Subcutaneous adipose tissue (tissue), 4 donors: ENCODE measurements around the gene TSEN34. TPM values are rescaled to one million over a fixed set of nuclear protein-coding genes. Genes with fewer than 3 reads are reported as not detected.

ENCODE experiments used
- CTCF ChIP-seq: fragments of 450-650 bp; IDR thresholded peaks from one replicate; pipeline ENCODE4 v1.5.1; 2016; ENCODE audit warnings: low read depth, mild to moderate bottlenecking, control low read depth, antibody characterized with exemption, moderate library complexity
- total RNA-seq, 4 donors: library from RNA; depleted of rRNA; stranded (reverse); fragments of >200 nt; gene quantifications; one replicate each; pipeline ENCODE4 v1.1.0, GENCODE V29; 2016

Gene TSEN34
- total RNA-seq, 4 donors from 2014 or later, result 13.5 to 49.7 (median 42.4) TPM

- TF ChIP-seq CTCF, result no peak
Observed at GRCh38 chr19:54173951-54174834, 16.9 kb upstream of the TSEN34 start.

- TF ChIP-seq CTCF, result no peak
Observed at GRCh38 chr19:54178581-54179261, 12.4 kb upstream of the TSEN34 start.

GRCh38 chr19:54179262-54179852 is 11.8 kb upstream of the TSEN34 start:
- no peak for TF ChIP-seq CTCF

GRCh38 chr19:54179921-54180461 is 11.1 kb upstream of the TSEN34 start:
- no peak for TF ChIP-seq CTCF

- no peak for TF ChIP-seq CTCF
Observed at GRCh38 chr19:54180691-54181091, 10.4 kb upstream of the TSEN34 start.

GRCh38 chr19:54183431-54183830 is 7.7 kb upstream of the TSEN34 start:
- no peak for TF ChIP-seq CTCF

- TF ChIP-seq CTCF, result no peak
Observed at GRCh38 chr19:54186351-54186750, 4.8 kb upstream of the TSEN34 start.
